Activated naive CD4-positive, alpha-beta T cell (primary cell): Measurements from ENCODE around the gene ZC3H18.

Experiments used
- DNase-seq, 4 experiments: peaks; one replicate each; lab custom pipeline; 2025; lab: John Stamatoyannopoulos, UW

The ZC3H18 gene

GRCh38 chr16:88549671-88550245 lies 20.4 kb upstream of the ZC3H18 start:
- no peak for DNase-seq

GRCh38 chr16:88550246-88550661 lies 19.9 kb upstream of the ZC3H18 start:
- DNase-seq, result peak in 1 of 4 experiments; percentile 12

- no peak for DNase-seq
Observed at GRCh38 chr16:88552166-88552565, 18.0 kb upstream of the ZC3H18 start.

GRCh38 chr16:88552815-88553214 lies 17.4 kb upstream of the ZC3H18 start:
- no peak for DNase-seq

GRCh38 chr16:88553739-88554138 lies 16.5 kb upstream of the ZC3H18 start:
- DNase-seq, result no peak

- DNase-seq, result no peak
Observed at GRCh38 chr16:88554711-88555264, 15.4 kb upstream of the ZC3H18 start.

GRCh38 chr16:88556294-88556988 lies 13.8 kb upstream of the ZC3H18 start:
- DNase-seq, result no peak

- no peak for DNase-seq
Observed at GRCh38 chr16:88558457-88559442, 11.5 kb upstream of the ZC3H18 start.

GRCh38 chr16:88560714-88561484 lies 9.3 kb upstream of the ZC3H18 start:
- no peak for DNase-seq

- DNase-seq, result peak in 2 of 4 experiments; percentile 26 to 46
Observed at GRCh38 chr16:88561485-88562359, 8.5 kb upstream of the ZC3H18 start.

GRCh38 chr16:88566158-88566557 lies 4.0 kb upstream of the ZC3H18 start:
- no peak for DNase-seq

GRCh38 chr16:88568710-88569613 lies 1.2 kb upstream of the ZC3H18 start:
- DNase-seq, result no peak

- DNase-seq, result no peak
Observed at GRCh38 chr16:88569614-88569984, 604 bp upstream of the ZC3H18 start.

GRCh38 chr16:88570691-88571092 lies 489 bp downstream of the ZC3H18 start:
- peak in 1 of 4 experiments; percentile 39 for DNase-seq

GRCh38 chr16:88575251-88575650 lies 5.0 kb downstream of the ZC3H18 start:
- DNase-seq, result no peak

- no peak for DNase-seq
Observed at GRCh38 chr16:88576307-88576706, 6.1 kb downstream of the ZC3H18 start.

GRCh38 chr16:88577166-88577565 lies 7.0 kb downstream of the ZC3H18 start:
- DNase-seq, result no peak

GRCh38 chr16:88578446-88579313 lies 8.5 kb downstream of the ZC3H18 start:
- DNase-seq, result no peak

GRCh38 chr16:88580371-88580770 lies 10.2 kb downstream of the ZC3H18 start:
- no peak for DNase-seq
